Tibial artery (tissue), 4 donors: ENCODE data around the gene RNF19B.

ENCODE experiments used
- DNase-seq, 2 donors: peaks; one replicate each; pipeline ENCODE4 v3.0.0-alpha.2; 2019
- H3K27ac ChIP-seq, 2 donors: fragments of 200-600 bp; sonication (generic) in 1 of 2; 1 replicate in 1 of 2; 2 replicates in 1 of 2; pipeline ENCODE4 v1.5.1; 2018 to 2019; ENCODE audit warnings: mild to moderate bottlenecking in 1 of 2
- H3K27me3 ChIP-seq, 2 donors: fragments of 200-600 bp; sonication (generic) in 1 of 2; one replicate each; pipeline versions ENCODE4 v1.5.1 to v1.6.0; 2016 to 2019
- H3K36me3 ChIP-seq, 3 donors: fragments of 200-600 bp; sonication (generic) in 2 of 3; one replicate each; pipeline ENCODE4 v1.5.1; 2016 to 2019; ENCODE audit warnings: mild to moderate bottlenecking in 2 of 3
- H3K4me1 ChIP-seq, 4 donors: fragments of 200-600 bp; sonication (generic) in 2 of 4; 1 replicate in 3 of 4; 2 replicates in 1 of 4; pipeline ENCODE4 v1.5.1; 2016 to 2019
- H3K4me3 ChIP-seq, 2 donors: fragments of 200-600 bp; sonication (generic) in 1 of 2; 1 replicate in 1 of 2; 2 replicates in 1 of 2; pipeline ENCODE4 v1.5.1; 2018 to 2019; ENCODE audit warnings: mild to moderate bottlenecking in 2 of 2
- H3K9me3 ChIP-seq, 3 donors: fragments of 200-600 bp; sonication (generic) in 1 of 3; one replicate each; pipeline ENCODE4 v1.5.1; 2016 to 2019
- CTCF ChIP-seq, 2 experiments: fragments of 200-600 bp in 1 of 2; fragments of 450-650 bp in 1 of 2; IDR thresholded peaks; one replicate each; pipeline ENCODE4 v1.5.1; 2017 to 2019; ENCODE audit warnings: antibody characterized with exemption in 2 of 2, mild to moderate bottlenecking in 1 of 2, moderate library complexity in 1 of 2
- intact Hi-C: fragments of 100-400 bp; cut with DNase I; formaldehyde crosslinking; loops from one replicate; pipeline ENCODE4 v1.15.0; 2023; ENCODE audit warnings: low total_unique reads

Gene RNF19B

GRCh38 chr1:32891241-32891570 lies 73.4 kb downstream of the RNF19B start:
- TF ChIP-seq CTCF (IDR thresholded peaks at IDR 0.05) = no peak
- Histone ChIP-seq H3K36me3 (peaks cover 0 to 12% (median 0%) of the 10 kb centered on the region in 3 donors), H3K9me3 (no peaks in the 10 kb centered on the region), H3K4me1 (peaks cover 0 to 24% (median 16%) of the 10 kb centered on the region in 4 donors), H3K27me3 (peaks cover 0 to 72% of the 10 kb centered on the region in 2 donors), H3K27ac (no peak overlapping the region), H3K4me3 (no peak overlapping the region)
- intact Hi-C loops = no loop called here
- DNase-seq = peak in 1 of 2 donors; percentile 33

- peaks cover 0 to 29% (median 20%) of the 10 kb centered on the region in 4 donors for H3K4me1 ChIP-seq
- DNase-seq = peak in 1 of 2 donors; percentile 25
- peaks cover 0 to 8% (median 0%) of the 10 kb centered on the region in 3 donors for H3K36me3 ChIP-seq
- no peaks in the 10 kb centered on the region for H3K9me3 ChIP-seq
- intact Hi-C loops = no loop called here
- H3K27ac ChIP-seq = no peak overlapping the region
- TF ChIP-seq CTCF (IDR thresholded peaks at IDR 0.05) = no peak
- peaks cover 0 to 77% of the 10 kb centered on the region in 2 donors for H3K27me3 ChIP-seq
- no peak overlapping the region for H3K4me3 ChIP-seq
Measured at GRCh38 chr1:32890516-32891240, 73.9 kb downstream of the RNF19B start.

GRCh38 chr1:32889731-32890278 lies 74.8 kb downstream of the RNF19B start:
- no peak for TF ChIP-seq CTCF (IDR thresholded peaks at IDR 0.05)
- H3K4me3 ChIP-seq = no peak overlapping the region
- intact Hi-C loops = no loop called here
- peak in 1 of 2 donors; percentile 5 for DNase-seq
- H3K36me3 ChIP-seq = no peaks in the 10 kb centered on the region
- no peak overlapping the region for H3K27ac ChIP-seq
- peaks cover 0 to 30% (median 20%) of the 10 kb centered on the region in 4 donors for H3K4me1 ChIP-seq
- no peaks in the 10 kb centered on the region for H3K9me3 ChIP-seq
- peaks cover 0 to 84% of the 10 kb centered on the region in 2 donors for H3K27me3 ChIP-seq

GRCh38 chr1:32888677-32889420 lies 75.8 kb downstream of the RNF19B start:
- no peaks in the 10 kb centered on the region for H3K36me3 ChIP-seq
- peaks cover 0 to 26% (median 19%) of the 10 kb centered on the region in 4 donors for H3K4me1 ChIP-seq
- no peak for TF ChIP-seq CTCF (IDR thresholded peaks at IDR 0.05)
- H3K27me3 ChIP-seq = peaks cover 0 to 84% of the 10 kb centered on the region in 2 donors
- H3K27ac ChIP-seq = no peak overlapping the region
- no peak overlapping the region for H3K4me3 ChIP-seq
- no peak for DNase-seq
- no peaks in the 10 kb centered on the region for H3K9me3 ChIP-seq
- intact Hi-C loops = no loop called here

GRCh38 chr1:32888134-32888533 lies 76.5 kb downstream of the RNF19B start:
- Histone ChIP-seq H3K4me1 (peaks cover 0 to 19% (median 12%) of the 10 kb centered on the region in 4 donors), H3K27ac (no peak overlapping the region), H3K9me3 (no peaks in the 10 kb centered on the region), H3K4me3 (no peak overlapping the region), H3K36me3 (no peaks in the 10 kb centered on the region), H3K27me3 (peaks cover 0 to 83% of the 10 kb centered on the region in 2 donors)
- no peak for TF ChIP-seq CTCF (IDR thresholded peaks at IDR 0.05)
- intact Hi-C loops = no loop called here
- no peak for DNase-seq
